Thyroid gland (tissue), 4 donors: Measurements from ENCODE around the gene GPC6. TPM values are rescaled to one million over a fixed set of nuclear protein-coding genes. Genes with fewer than 3 reads are reported as not detected.

Experiments used
- DNase-seq, 2 donors: peaks; one replicate each; pipeline ENCODE4 v3.0.0-alpha.2; 2019
- H3K27ac ChIP-seq, 3 donors: fragments of 200-600 bp; sonication (generic); 1 replicate in 2 of 3; 2 replicates in 1 of 3; pipeline ENCODE4 v1.5.1; 2016 to 2019; ENCODE audit warnings: mild to moderate bottlenecking in 1 of 3, moderate library complexity in 1 of 3
- H3K27me3 ChIP-seq: fragments of 200-600 bp; sonication (generic); one replicate; pipeline ENCODE4 v1.5.1; 2019
- H3K36me3 ChIP-seq, 2 donors: fragments of 200-600 bp; sonication (generic); one replicate each; pipeline ENCODE4 v1.5.1; 2016 to 2019
- H3K4me1 ChIP-seq, 2 donors: fragments of 200-600 bp; sonication (generic); one replicate each; pipeline ENCODE4 v1.5.1; 2017 to 2019
- H3K4me3 ChIP-seq, 3 donors: fragments of 200-600 bp; sonication (generic); replicated peaks in 1 of 3; 1 replicate in 2 of 3; 2 replicates in 1 of 3; pipeline ENCODE4 v1.5.1; 2016; ENCODE audit warnings: mild to moderate bottlenecking in 1 of 3
- H3K9me3 ChIP-seq: fragments of 200-600 bp; sonication (generic); one replicate; pipeline ENCODE4 v1.5.1; 2017
- CTCF ChIP-seq, 6 experiments: fragments of 200-600 bp in 3 of 6; fragments of 450-650 bp in 3 of 6; sonication (generic) in 3 of 6; IDR thresholded peaks; one replicate each; pipeline ENCODE4 v1.5.1; 2016 to 2019; ENCODE audit warnings: antibody characterized with exemption in 6 of 6, mild to moderate bottlenecking in 2 of 6, inconsistent platforms in 1 of 6, moderate library complexity in 1 of 6
- POLR2A ChIP-seq, 2 donors: fragments of 450-650 bp; IDR thresholded peaks; one replicate each; pipeline ENCODE4 v1.6.1; 2017; ENCODE audit warnings: antibody characterized with exemption in 2 of 2, mild to moderate bottlenecking in 2 of 2, moderate library complexity in 1 of 2
- WGBS, 2 donors: methylation state at CpG; one replicate each; pipeline ENCODE4 v1.1.5; 2017; 5-methylcytosine and 5-hydroxymethylcytosine counted together
- intact Hi-C: fragments of 100-400 bp; cut with DNase I; formaldehyde crosslinking; loops from one replicate; pipeline ENCODE4 v1.15.1; 2023
- total RNA-seq, 4 donors: library from RNA; depleted of rRNA; stranded (reverse); fragments of >200 nt; gene quantifications; one replicate each; pipeline ENCODE4 v1.2.3, GENCODE V29; 2016

GPC6 gene
- 10 to 100 TPM in 1 of 4 donors, 1 to 10 TPM in 3; 2.8 to 13.4 (median 7.5) TPM for total RNA-seq

GRCh38 chr13:93226623-93227279 is at the start of gene GPC6:
TSS of gene GPC6 (plus strand) at chr13:93226807.
- Histone ChIP-seq H3K27me3 (no peaks in the 10 kb centered on the region), H3K9me3 (no peaks in the 10 kb centered on the region), H3K27ac (peak within 1 kb of the TSS in 1 of 3 donors; percentile 58), H3K36me3 (no peaks in the 10 kb centered on the region), H3K4me3 (peak within 1 kb of the TSS in 2 of 3 donors; percentile 7 to 20), H3K4me1 (no peaks in the 10 kb centered on the region)
- TF ChIP-seq CTCF (IDR thresholded peaks at IDR 0.05), result no peak
- no peak for TF ChIP-seq POLR2A (IDR thresholded peaks at IDR 0.05)
- WGBS, 2 donors, result 1% methylated on average over 31 of the region's 31 CpGs
- intact Hi-C loops, result no loop called here
- peak in 1 of 2 donors; percentile 4 for DNase-seq

- Histone ChIP-seq H3K4me1 (no peaks in the 10 kb centered on the region), H3K36me3 (no peaks in the 10 kb centered on the region), H3K4me3 (no peak overlapping the region), H3K27ac (no peak overlapping the region), H3K9me3 (no peaks in the 10 kb centered on the region), H3K27me3 (no peaks in the 10 kb centered on the region)
- TF ChIP-seq POLR2A (IDR thresholded peaks at IDR 0.05), result no peak
- 14 to 25% methylated on average over 2 of the region's 2 CpGs for WGBS, 2 donors
- intact Hi-C loops, result no loop called here
- no peak for DNase-seq
Observed at GRCh38 chr13:93180356-93180969, 46.1 kb upstream of the GPC6 start.

GRCh38 chr13:93182406-93182805 is 44.2 kb upstream of the GPC6 start:
- 86 to 90% methylated on average over 3 of the region's 3 CpGs for WGBS, 2 donors
- Histone ChIP-seq H3K27ac (no peak overlapping the region), H3K4me1 (no peaks in the 10 kb centered on the region), H3K9me3 (no peaks in the 10 kb centered on the region), H3K27me3 (no peaks in the 10 kb centered on the region), H3K4me3 (no peak overlapping the region), H3K36me3 (no peaks in the 10 kb centered on the region)
- intact Hi-C loops, result no loop called here
- DNase-seq, result no peak
- no peak for TF ChIP-seq POLR2A (IDR thresholded peaks at IDR 0.05)
- no peak for TF ChIP-seq CTCF (IDR thresholded peaks at IDR 0.05)

- 69 to 79% methylated on average over 1 of the region's 1 CpG for WGBS, 2 donors
- intact Hi-C loops, result no loop called here
- Histone ChIP-seq H3K4me1 (no peaks in the 10 kb centered on the region), H3K4me3 (no peak overlapping the region), H3K36me3 (no peaks in the 10 kb centered on the region), H3K9me3 (no peaks in the 10 kb centered on the region), H3K27ac (no peak overlapping the region), H3K27me3 (no peaks in the 10 kb centered on the region)
- TF ChIP-seq POLR2A (IDR thresholded peaks at IDR 0.05) (no peak), CTCF (IDR thresholded peaks at IDR 0.05) (no peak)
- DNase-seq, result no peak
Observed at GRCh38 chr13:93183302-93183701, 43.3 kb upstream of the GPC6 start.

- intact Hi-C loops, result no loop called here
- no peaks in the 10 kb centered on the region for H3K4me1 ChIP-seq
Observed at GRCh38 chr13:93190006-93190405, 36.6 kb upstream of the GPC6 start.

More at GRCh38 chr13:93190006-93190405, 36.6 kb upstream of the GPC6 start:
- Histone ChIP-seq H3K27ac (no peak overlapping the region), H3K4me3 (no peak overlapping the region), H3K27me3 (no peaks in the 10 kb centered on the region), H3K36me3 (no peaks in the 10 kb centered on the region), H3K9me3 (no peaks in the 10 kb centered on the region)
- 97 to 98% methylated on average over 2 of the region's 2 CpGs for WGBS, 2 donors
- DNase-seq, result no peak
- TF ChIP-seq CTCF (IDR thresholded peaks at IDR 0.05) (no peak), POLR2A (IDR thresholded peaks at IDR 0.05) (no peak)
